HepG2 (cell line): ENCODE results near the gene ZNF213. TPM values are rescaled to one million over a fixed set of nuclear protein-coding genes. Genes with fewer than 3 reads are reported as not detected.

Experiments
- CAMTA2 ChIP-seq: sonication (generic); formaldehyde crosslinking; IDR thresholded peaks from 2 replicates; pipeline ENCODE4 v1.4.0; 2020; ENCODE audit warnings: mild to moderate bottlenecking, missing genetic modification reagents, borderline replicate concordance
- CEBPZ ChIP-seq: IDR thresholded peaks from 2 replicates; pipeline ENCODE4 v1.6.1; 2012; ENCODE audit warnings: low read length, improper control_type of control experiment
- DR1 ChIP-seq: sonication (generic); formaldehyde crosslinking; IDR thresholded peaks from 2 replicates; pipeline ENCODE4 v1.8.0; 2021; ENCODE audit warnings: mild to moderate bottlenecking, missing genetic modification reagents, inconsistent platforms
- DRAP1 ChIP-seq: IDR thresholded peaks from 2 replicates; pipeline ENCODE4 v1.6.1; 2016; ENCODE audit warnings: missing genetic modification reagents, missing compliant biosample characterization
- FOXC1 ChIP-seq: sonication (generic); formaldehyde crosslinking; IDR thresholded peaks from 2 replicates; pipeline ENCODE4 v1.8.0; 2022; ENCODE audit warnings: mild to moderate bottlenecking, missing genetic modification reagents, borderline replicate concordance
- MAX ChIP-seq: IDR thresholded peaks from 2 replicates; pipeline ENCODE4 v1.6.1; 2012; ENCODE audit warnings: inconsistent platforms
- MYC ChIP-seq: sonication (generic); formaldehyde crosslinking; IDR thresholded peaks from 2 replicates; pipeline ENCODE4 v1.9.0; 2021; ENCODE audit warnings: missing genetic modification reagents, borderline replicate concordance
- NR0B2 ChIP-seq: sonication (generic); formaldehyde crosslinking; IDR thresholded peaks from 2 replicates; pipeline ENCODE4 v1.4.0; 2020; ENCODE audit warnings: mild to moderate bottlenecking, missing genetic modification reagents
- PLRG1 ChIP-seq: fragments of 450-650 bp; conservative IDR thresholded peaks from 2 replicates; pipeline ENCODE4 v1.6.1; 2016
- POLR2A ChIP-seq, 2 experiments: IDR thresholded peaks; 2 replicates each; pipeline ENCODE4 v1.6.1; 2011; ENCODE audit warnings: low read depth in 2 of 2, low read length in 2 of 2, mild to moderate bottlenecking in 1 of 2, moderate library complexity in 1 of 2; ENCODE audit not compliant: insufficient read depth in 1 of 2
- REL ChIP-seq: sonication (generic); formaldehyde crosslinking; conservative IDR thresholded peaks from 2 replicates; pipeline ENCODE4 v1.8.0; 2022; ENCODE audit warnings: mild to moderate bottlenecking, missing genetic modification reagents, moderate library complexity
- SIN3A ChIP-seq: IDR thresholded peaks from 2 replicates; pipeline ENCODE4 v1.6.1; 2011; ENCODE audit warnings: low read depth, mild to moderate bottlenecking, control low read depth, low read length, borderline replicate concordance
- STAG1 ChIP-seq: sonication (generic); formaldehyde crosslinking; IDR thresholded peaks from 2 replicates; pipeline ENCODE4 v1.4.0; 2020; ENCODE audit warnings: missing genetic modification reagents
- TBL1XR1 ChIP-seq: fragments of 150-350 bp; IDR thresholded peaks from 2 replicates; pipeline ENCODE4 v1.6.1; 2014; ENCODE audit warnings: borderline replicate concordance, low read length; ENCODE audit not compliant: partially characterized antibody
- THAP11 ChIP-seq: IDR thresholded peaks from 2 replicates; pipeline ENCODE4 v1.6.1; 2016; ENCODE audit warnings: missing biosample characterization, missing genetic modification reagents
- ZGPAT ChIP-seq: IDR thresholded peaks from 2 replicates; pipeline ENCODE4 v1.6.1; 2016; ENCODE audit warnings: mild to moderate bottlenecking
- ZNF121 ChIP-seq: sonication (generic); formaldehyde crosslinking; IDR thresholded peaks from 2 replicates; pipeline ENCODE4 v1.5.0; 2020; ENCODE audit warnings: mild to moderate bottlenecking, missing genetic modification reagents
- ZNF329 ChIP-seq: sonication (generic); formaldehyde crosslinking; IDR thresholded peaks from 2 replicates; pipeline ENCODE4 v1.9.0; 2021; ENCODE audit warnings: low read depth, mild to moderate bottlenecking, missing genetic modification reagents
- ZNF33B ChIP-seq: sonication (generic); formaldehyde crosslinking; IDR thresholded peaks from 2 replicates; pipeline ENCODE4 v1.5.1; 2020; ENCODE audit warnings: mild to moderate bottlenecking, missing genetic modification reagents
- ZNF432 ChIP-seq: sonication (generic); formaldehyde crosslinking; IDR thresholded peaks from 2 replicates; pipeline ENCODE4 v1.5.0; 2020; ENCODE audit warnings: missing genetic modification reagents, mild to moderate bottlenecking, borderline replicate concordance
- ZNF605 ChIP-seq: sonication (generic); formaldehyde crosslinking; IDR thresholded peaks from 2 replicates; pipeline ENCODE4 v1.8.0; 2022; ENCODE audit warnings: mild to moderate bottlenecking, missing genetic modification reagents
- ZNF772 ChIP-seq: sonication (generic); formaldehyde crosslinking; IDR thresholded peaks from 2 replicates; pipeline ENCODE4 v1.5.0; 2020; ENCODE audit warnings: mild to moderate bottlenecking, missing genetic modification reagents
- ZNF816 ChIP-seq: sonication (generic); formaldehyde crosslinking; IDR thresholded peaks from 2 replicates; pipeline ENCODE4 v1.8.0; 2022; ENCODE audit warnings: missing genetic modification reagents, mild to moderate bottlenecking, borderline replicate concordance
- ZNF878 ChIP-seq: sonication (generic); formaldehyde crosslinking; IDR thresholded peaks from 2 replicates; pipeline ENCODE4 v1.8.1; 2023; ENCODE audit warnings: mild to moderate bottlenecking, missing genetic modification reagents, moderate library complexity
- polyA plus RNA-seq, 8 experiments: library from polyadenylated mRNA; depleted of rRNA in 3 of 8; stranded (reverse) in 7 of 8; unstranded in 1 of 8; fragments of >200 nt; fragmentation: Illumina TruSeq in 4 of 8; extraction: Trizol in 4 of 8; gene quantifications; 2 replicates each; pipeline versions ENCODE4 v1.2.1 to v1.2.3, GENCODE V29; 2011 to 2016; ENCODE audit warnings: low read depth in 4 of 8, missing spikeins in 1 of 8, mixed read lengths in 1 of 8; ENCODE audit not compliant: insufficient read depth in 1 of 8
- total RNA-seq, 5 experiments: library from RNA; depleted of rRNA; stranded (reverse); fragments of >200 nt; fragmentation: Illumina TruSeq; extraction: Trizol; gene quantifications; 2 replicates each; pipeline ENCODE4 v1.2.3, GENCODE V29; 2016; ENCODE audit warnings: low read depth in 1 of 5

ZNF213 gene
- total and polyA plus RNA-seq, 2 of the 13 experiments (the other 11 are each of a cell fraction or from before 2014, with no cell fraction given), result 0.59 to 0.97 TPM

GRCh38 chr16:3106205-3106928, 28.5 kb upstream of the ZNF213 start (continued):
- 0 out of 2 replicates have a peak, but pooled peaks have one; percentile 30 for TF ChIP-seq ZNF121
- no peak for TF ChIP-seq ZNF432 (CRISPR knock-in tag)
- peak; percentile 6; the same call in 1 of the 2 replicates for TF ChIP-seq STAG1 (CRISPR knock-in tag)
- TF ChIP-seq DR1 (CRISPR knock-in tag), result peak; percentile 51; the same call in 1 of the 2 replicates
- TF ChIP-seq THAP11, result peak; percentile 92
- TF ChIP-seq ZNF772, result peak; percentile 71; the same call in 1 of the 2 replicates
- TF ChIP-seq TBL1XR1, result no peak
- no peak for TF ChIP-seq DRAP1
- no peak for TF ChIP-seq FOXC1
- 0 out of 2 replicates have a peak, but pooled peaks have one; percentile 54 for TF ChIP-seq CAMTA2 (CRISPR knock-in tag)
- no peak for TF ChIP-seq CEBPZ
- peak; percentile 71 for TF ChIP-seq NR0B2
- no peak for TF ChIP-seq PLRG1
- peak; percentile 86; the same call in 1 of the 2 replicates for TF ChIP-seq MYC (CRISPR knock-in tag)
- peak; percentile 98 for TF ChIP-seq SIN3A
- no peak for TF ChIP-seq ZNF33B (CRISPR knock-in tag)
- TF ChIP-seq ZNF605 (CRISPR knock-in tag), result peak; percentile 67; the same call in 1 of the 2 replicates
- TF ChIP-seq POLR2A (IDR thresholded peaks at IDR 0.05; ENCODE audit: insufficient read depth in 1 of 2, low read depth in 2 of 2, low read length in 2 of 2), result peak; percentile 78 to 82
- TF ChIP-seq REL, result no peak
- TF ChIP-seq ZGPAT (CRISPR knock-in tag), result peak; percentile 83; the same call in 1 of the 2 replicates
- peak; percentile 40; the same call in 1 of the 2 replicates for TF ChIP-seq ZNF816 (CRISPR knock-in tag)
- no peak for TF ChIP-seq ZNF878
- no peak for TF ChIP-seq ZNF329 (CRISPR knock-in tag)
- peak; percentile 84 for TF ChIP-seq MAX
